HG02970 (cell line): Measurements from ENCODE around the gene RUNX1.

Source experiments
- ATAC-seq: cut with Tn5 transposase; IDR thresholded peaks from one replicate; pipeline ENCODE4 v1.9.1; 2021; ENCODE audit warnings: mild to moderate bottlenecking, moderate library complexity, moderate number of reproducible peaks; ENCODE audit not compliant: unreplicated experiment, low FRiP score

Gene RUNX1

DNA sequence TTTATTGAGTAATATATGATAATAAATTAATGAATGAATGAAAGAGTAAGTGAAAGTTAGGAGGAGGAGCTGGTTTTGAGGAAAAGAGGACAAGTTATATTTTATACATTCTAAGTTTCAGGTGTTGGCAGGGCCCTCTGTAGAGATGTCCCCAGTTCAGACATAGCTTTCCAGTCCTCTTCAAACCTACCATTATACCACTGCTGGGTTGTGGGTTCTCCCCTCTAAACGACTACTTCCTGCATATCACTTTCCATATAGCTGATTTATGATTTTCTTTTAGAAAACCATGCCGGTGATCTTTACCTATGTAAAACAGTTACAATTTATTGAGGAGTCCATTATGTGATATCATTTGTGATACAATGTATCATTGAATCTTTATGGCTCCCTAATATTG lies 116.9 kb downstream of the RUNX1 start:
- no peak for ATAC-seq

DNA sequence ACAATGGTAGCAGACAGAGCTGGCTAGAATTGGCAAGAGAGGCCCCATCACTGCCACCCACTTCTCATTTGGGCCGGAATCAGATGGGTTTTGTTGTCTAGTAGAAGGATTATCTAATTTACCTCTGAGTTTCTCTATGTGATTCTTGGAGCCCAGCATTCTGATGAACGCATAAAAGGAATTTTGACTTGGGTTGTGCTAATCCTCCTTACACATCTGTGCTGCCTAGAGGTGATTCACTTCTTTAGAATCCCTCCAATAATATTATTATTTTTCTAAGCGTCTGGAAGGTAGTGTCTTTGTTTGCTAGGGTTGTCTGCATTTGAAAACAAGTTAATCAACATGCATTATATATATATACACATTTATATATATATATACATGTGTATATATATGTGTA lies 118.1 kb downstream of the RUNX1 start:
- ATAC-seq = no peak

DNA sequence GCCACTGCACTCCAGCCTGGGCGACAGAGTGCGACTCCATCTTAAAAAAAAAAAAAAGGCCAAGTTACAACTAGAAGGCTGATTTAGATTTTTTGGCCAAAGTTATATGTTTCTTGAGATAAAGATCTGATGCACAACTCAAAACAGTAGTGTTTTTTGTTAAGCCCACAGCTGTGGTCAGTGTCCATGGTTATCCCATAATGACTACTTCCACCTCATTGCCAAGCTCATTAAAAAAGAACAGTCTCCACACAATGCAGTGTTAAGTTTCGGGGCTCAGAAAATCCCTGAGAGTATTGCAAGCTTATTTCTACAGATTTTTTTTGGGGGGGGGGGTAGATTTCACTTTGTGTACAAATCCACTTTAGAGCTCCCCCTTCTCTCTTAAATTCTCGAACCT lies 120.5 kb downstream of the RUNX1 start:
- ATAC-seq = no peak

DNA sequence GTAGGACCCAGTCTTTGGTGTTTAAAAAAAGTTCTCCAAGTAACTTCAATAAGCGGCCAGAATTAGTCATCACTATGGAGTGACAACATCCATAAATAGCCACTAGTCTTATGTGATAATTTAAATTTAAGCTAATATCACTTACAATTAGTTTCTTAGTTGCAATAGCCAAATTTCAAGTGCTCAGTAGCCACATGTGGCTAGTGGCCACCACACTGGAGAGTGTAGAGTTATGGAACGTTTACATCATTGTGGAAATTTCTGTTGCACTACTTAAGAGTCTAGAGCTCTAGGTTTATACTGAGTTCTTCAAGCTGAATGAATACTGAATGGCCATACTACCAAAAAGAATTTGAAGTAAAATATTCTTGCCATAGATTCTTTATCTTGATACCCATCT lies 121.1 kb downstream of the RUNX1 start:
- no peak for ATAC-seq

DNA sequence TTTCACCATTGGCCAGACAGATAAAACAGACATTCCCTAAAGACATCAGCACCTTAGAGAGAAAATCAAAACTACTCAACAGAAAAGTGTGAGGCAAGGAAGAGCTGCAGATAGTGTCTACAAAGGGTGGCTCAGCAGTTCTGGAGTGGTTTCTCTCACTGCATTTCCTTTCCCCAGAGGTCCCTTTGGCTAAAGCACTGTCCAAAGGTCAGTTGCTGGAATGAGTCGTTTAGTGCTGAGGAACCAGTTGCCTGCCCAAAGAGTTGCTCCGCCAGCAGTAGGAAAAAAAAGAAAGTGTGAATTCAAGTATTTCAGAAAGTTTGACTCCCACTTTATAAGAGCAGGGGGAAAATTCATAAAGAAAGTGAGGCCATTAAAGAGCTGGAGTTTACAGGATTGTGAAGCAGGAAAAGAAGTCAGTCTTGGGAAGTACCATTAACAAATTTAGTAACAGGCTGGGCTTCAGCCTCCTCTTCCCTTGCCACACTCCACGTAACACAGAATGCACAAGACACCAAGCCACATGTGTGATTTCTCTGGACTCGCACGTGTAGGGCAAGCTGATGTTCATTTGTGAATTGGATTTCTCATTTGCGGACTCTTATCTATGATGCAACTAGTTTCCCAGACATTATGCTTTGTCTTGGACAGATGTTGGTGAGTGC lies 122.2 kb downstream of the RUNX1 start:
- no peak for ATAC-seq

DNA sequence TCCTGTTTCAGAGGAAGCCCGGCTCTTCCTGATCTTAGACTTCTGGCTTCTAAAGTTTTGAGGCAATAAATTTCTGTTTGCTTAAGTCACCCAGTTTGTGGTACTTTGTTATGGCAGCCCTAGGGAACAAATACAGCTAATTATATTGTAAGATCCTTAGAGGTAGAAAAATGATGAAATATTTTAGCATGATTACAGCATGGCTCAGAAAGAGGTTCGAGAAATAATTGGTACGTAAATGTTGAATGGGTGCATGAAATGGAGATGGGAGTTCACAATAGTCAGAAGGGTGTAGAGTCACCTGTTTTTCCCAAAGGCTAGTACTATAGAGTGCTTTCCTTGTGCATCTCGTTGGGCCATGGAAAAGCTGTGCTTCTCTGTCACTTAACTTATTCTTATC lies 123.5 kb downstream of the RUNX1 start:
- ATAC-seq = no peak

DNA sequence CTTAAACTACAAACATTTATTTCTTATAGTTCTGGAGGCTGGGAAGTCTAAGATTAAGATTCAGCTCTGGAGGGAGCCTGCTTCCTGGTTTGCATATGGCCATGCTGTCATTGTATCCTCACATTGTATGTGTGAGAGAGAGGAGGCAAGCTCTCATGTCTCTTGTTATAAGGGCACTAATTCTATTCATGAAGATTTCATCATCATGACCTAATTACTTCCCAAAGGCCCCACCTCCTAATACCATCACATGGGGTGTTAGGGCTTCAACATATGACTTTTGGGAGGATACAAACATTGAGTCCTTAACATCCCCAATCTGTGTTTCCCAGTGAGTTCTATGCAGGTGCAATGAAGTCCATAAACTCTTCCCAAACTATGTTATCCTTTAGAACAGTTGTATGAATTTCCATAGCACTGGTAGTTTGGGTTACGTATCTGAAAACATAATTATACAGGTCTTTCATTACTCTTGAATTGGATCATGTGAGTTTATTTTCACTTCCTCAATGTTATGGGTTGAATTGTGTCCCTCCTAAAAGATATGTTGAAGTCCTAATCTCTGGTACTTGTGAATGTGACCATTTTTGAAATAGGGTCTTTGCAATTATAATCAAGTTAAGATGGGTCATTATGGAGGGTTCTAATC lies 124.2 kb downstream of the RUNX1 start:
- ATAC-seq = no peak

DNA sequence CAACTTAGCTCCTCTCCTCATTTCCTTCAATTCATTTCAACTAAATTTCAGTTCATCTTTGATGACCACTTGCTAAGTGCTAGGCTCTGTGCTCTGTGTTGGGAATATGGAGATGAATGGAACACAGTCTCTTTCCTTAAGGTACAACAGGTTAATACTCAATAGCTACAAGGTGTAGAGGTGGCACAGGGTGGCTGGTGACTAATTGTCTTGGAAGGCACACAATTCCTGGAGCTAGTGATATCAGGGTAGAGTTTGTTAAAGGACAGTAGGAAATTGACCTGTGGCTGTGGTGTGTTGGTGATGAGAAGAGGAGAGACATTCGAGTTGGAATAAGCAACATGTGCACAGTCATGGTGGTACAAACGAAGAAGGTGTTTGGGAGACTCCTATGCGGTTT lies 124.9 kb downstream of the RUNX1 start:
- no peak for ATAC-seq

DNA sequence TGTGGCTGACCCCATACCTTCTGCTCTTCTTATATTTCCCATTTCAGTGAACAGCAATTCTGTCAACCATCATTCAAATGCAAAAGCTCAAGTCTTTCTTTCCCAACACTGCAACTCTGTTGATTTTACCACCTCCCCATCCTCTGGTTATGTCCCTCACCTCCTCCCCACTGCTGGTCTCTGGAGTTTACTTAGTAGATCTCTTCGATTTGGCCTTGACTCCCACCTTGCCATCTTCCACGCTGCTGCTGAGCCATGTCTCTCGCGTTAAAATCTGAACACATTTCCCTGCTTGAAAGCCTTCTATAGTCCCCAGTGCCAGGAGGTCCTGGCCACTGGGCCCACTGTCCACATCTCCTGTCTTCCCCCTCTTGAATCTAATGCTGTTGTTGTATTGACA lies 125.5 kb downstream of the RUNX1 start:
- no peak for ATAC-seq

DNA sequence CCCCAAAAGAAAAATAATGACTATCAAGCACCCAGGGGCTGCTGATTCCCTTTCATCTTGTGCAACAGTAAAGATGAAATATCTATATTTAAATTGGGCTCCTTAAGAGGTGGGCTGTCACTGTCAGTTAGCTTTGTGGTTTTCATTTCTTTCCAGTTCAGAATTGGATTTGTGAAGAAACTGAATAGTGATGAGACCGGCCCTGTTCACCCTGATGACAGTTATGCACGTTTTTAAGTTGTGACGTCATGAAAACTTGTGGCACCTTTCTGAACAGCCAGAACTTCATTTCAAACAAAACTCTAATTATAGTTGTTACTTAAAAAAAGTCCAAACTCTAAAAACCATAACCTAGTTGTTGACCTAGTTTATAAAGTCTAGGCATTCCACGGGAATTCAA lies 125.9 kb downstream of the RUNX1 start:
- no peak for ATAC-seq

DNA sequence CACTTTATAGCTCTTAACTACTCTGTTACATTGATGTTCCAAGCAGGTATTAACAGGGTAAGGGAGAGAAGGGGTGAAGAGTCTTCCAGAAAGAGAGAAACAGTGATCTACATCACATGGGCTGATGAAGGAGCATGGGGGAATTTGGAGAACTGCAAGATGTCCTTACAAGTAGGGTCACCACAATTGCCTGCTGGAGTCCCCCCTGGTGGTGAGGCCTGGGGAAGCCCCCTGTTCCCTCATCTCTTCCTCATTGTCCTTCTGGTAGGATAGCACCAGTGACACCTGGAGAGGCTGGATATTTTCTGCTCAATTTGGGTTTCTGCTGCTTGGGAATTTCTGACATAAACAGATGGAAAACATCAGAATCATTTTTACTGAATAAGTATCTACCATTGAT lies 126.6 kb downstream of the RUNX1 start:
- ATAC-seq = no peak

DNA sequence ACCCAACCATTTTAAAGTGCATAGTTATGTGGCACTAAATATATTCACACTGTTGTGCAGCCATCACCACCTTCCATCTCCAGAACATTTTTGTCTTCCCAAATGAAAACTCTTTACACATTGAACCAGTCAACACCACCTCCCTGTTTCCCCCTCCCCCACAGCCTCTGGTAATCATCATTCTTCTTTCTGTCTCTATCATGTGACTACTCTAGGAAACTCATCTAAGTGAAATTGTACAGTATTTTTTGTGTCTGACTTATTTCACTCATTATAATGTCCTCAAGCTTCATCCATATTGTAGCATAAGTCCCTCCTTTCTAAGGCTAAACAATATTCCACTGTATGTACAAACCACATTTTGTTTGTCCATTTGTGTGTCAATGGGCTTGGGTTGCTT lies 128.0 kb downstream of the RUNX1 start:
- ATAC-seq = no peak

DNA sequence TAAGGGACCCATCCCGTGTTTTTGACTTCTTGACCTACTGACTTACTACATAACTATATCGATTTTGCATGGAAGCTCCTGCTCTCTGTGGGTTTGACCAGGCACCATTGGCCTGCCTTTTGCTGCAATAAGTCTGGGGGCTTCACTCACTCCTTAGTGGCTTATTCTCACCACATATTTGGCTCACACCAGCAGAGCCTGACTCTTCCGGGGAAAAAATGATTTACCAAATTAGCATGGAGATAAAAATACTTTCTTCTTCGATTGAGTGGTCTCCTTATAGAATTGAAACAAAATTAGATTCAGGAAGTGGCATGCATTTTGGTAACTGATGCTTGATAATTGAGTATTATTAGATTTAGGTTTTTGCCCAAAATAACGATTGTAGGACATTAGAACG lies 129.7 kb downstream of the RUNX1 start:
- ATAC-seq = no peak

DNA sequence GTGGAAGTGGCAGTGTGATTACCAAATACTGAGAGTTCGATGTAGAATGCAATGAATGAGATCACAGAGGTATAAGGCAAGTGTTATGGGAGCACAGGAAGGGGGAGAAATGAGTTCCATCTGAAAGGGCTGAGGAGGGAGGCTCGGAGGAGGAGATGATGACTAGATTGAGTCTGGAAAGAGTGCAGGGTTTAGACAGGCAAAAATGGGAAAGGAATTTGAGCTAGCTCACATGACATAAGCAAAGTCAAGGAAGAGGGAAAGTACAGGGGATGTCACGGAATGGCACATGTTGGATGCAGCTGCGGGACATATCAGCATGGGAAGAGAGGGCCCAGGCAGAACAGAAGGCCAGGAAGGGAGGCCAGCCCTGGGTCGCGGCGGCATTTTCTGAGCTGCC lies 132.7 kb downstream of the RUNX1 start:
- ATAC-seq = no peak

DNA sequence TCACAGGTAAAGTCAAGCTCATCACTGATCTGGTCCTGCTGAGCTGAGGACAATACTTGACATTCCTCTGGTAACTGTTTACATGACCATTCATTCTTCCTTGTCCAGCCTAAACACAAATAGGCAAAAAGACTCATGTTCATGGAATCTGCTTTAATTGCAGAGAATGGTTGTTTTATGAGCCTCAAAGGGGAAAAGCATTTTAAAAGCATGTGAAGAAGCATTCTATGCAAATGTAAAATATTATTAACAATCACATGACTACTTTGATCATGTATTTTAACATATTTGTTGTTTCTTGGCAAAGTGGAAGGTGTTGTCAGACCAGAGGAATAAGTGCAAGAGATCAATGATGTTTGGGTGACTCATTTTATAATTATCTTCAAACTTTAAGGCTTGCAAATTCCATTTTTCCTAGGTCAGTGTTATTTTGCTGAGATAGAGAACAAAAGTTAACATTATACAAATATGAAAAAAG lies 133.7 kb downstream of the RUNX1 start:
- no peak for ATAC-seq

DNA sequence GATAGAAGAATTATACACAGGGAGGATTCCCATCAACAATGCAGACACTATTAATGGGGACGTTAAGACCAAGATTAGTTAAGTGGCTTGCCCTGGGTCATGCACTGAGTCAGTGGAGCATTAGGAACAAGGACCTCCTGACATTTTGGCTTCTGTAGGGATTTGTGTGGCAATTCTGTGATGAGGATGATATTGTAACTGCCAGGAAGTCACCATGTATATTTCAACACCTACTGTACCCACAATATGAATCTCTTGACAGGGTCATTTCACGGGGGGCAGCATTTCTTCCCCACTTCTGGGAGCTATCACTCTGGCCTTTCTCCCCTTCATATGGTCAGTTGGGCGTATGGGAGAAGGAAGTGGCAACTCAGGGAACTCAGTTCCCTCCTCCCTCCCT lies 134.9 kb downstream of the RUNX1 start:
- ATAC-seq = no peak

DNA sequence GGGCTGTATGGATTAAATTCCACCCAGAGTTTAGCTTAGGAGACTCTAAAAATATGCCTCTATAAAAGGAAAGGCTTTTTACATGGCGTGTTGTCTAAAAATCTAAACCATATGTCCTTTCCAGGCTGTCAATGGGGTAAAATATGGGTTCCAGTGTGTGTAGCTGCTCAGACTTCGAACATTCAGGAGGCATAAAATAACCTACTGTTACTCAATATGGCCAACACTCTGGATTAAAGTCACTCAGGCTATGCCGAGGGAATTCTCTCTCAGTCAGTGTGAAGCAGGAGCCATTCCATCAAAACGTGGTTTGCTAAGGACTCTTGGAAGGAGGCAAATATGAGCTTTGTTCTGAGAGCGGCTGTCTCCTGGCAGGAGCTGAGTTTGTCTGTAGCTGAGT lies 135.3 kb downstream of the RUNX1 start:
- ATAC-seq = no peak

DNA sequence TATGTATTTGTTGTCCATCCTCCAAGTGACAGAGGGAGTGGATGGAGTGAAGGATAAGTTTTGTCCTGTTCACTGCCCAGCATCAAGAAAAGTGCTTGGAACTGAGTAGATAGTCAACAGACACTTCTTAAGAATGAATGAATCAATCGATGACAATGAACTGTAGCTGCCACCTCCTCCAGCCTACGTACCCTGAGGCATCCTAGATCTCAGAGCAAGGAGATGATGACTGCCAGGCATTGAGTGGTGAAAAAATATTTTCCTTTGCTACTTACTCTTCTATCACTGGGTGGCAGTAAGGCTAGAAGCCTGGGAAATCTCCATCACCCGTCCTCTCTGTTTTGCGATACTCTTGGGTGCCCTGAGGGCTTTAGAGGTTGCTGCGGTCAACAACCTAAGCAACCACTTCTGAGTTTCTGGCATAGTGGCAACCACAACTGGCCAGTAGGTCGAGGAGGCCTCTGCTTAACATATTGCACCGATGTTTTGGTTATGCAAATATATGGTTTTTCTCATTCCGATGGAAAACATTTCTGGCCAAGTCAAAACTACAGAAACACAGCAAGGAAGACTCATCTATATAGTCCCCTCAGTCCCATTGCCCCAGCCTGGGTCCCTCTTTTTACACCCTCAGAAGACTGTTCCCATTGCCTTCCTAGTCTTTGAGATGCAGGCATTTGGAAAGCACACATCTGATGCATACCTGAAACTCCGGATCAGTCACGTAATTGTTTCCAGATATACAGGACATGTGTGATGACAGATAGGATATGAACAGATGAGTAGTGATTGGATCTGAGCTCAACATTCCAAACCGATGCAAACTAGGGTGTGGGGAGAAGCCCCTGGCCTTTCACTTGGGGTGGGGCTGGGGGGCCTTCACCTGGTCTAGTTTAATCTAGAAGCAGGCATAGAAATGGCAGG lies 136.8 kb downstream of the RUNX1 start:
- ATAC-seq = no peak

DNA sequence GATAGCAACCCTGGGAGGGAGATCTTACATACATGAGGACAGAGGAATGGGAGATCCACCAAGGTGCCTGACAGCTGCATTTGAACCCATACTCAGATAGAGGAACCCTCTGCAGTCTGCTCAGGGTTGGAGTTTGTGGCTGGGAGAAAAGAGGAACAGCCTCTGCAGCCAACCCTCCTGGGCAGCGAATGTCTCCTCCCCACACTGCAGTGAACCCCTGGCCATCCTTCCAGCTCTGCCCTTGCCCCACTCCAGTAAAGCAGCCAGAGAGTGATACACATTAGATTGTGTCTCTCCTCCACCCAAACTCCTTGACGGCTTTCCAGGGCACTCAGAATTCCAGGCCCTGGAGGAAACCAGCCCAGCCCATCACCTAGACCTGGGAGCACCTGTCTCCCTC lies 137.7 kb downstream of the RUNX1 start:
- no peak for ATAC-seq

DNA sequence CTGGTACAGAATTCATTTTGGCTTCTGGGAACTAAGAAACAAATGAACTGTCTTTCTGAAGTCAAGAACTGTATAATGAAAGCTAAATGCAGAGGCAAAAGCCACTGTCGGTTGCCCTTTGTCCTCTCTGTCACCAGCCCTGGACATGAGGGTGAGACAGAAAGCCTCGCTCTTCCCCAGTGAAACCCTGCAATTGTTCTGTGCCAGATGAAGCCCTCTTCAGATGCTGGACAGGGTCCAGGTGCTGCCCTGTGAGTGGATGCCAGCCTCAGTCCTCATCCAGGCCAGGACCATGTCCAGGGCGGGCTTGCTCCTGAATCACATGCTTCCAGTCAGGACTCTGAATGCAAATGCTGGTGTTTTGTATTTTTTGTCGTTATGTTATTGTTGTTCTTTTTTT lies 138.7 kb downstream of the RUNX1 start:
- ATAC-seq = no peak

DNA sequence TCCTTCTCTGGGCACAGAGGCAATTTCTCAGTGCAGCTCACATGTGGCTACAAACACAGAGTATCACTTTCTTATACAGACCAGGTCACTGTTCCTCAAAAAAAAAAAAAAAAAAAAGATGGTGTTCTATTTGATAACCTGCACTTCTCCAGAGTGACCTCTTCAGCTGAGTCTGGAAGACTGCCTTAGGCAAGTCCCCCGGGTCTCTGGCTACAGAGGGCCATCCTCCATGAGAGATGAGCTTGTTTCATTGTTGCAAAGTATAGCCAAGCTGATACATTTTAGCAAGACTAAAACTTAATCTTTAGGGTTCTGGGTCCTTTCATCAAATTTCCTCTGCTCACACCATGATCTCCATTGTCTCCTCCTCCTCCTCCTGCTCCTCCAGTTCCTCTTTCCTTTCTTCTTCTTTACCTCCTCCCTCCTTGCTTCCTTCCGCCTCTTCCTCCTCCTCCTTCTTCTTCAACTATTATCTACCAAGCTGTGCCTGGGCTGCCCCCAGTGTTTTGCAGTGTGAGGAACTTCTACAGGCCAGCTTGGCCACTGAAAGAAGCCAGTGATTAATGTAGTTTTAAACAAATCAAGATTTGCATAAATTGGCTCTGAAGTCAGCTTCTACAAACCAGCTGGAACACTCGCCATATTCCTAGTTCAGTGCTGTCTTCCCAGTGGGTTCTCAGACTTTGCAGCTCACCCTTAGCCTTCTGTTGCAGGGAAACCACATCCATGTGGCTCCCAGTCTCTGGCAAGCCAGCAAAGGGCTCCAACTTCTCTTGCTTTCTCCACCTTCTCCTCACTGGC lies 139.4 kb downstream of the RUNX1 start:
- no peak for ATAC-seq
